CD8-positive, alpha-beta memory T cell (primary cell): ENCODE results near the gene YDJC. TPM values are rescaled to one million over a fixed set of nuclear protein-coding genes. Genes with fewer than 3 reads are reported as not detected.
"Not testable (repeated sequence)": the region's sequence is repeated elsewhere in the genome, so short reads cannot be mapped to it uniquely, and the experiment has no call there.

Experiments
- CTCF ChIA-PET: fragments of 350-600 bp; sonication (Branson Sonifier 250); formaldehyde crosslinking; loops from one replicate; lab custom pipeline; 2021; ENCODE audit warnings: antibody characterized with exemption; lab: Charles Lee
- POLR2A ChIA-PET: fragments of 350-600 bp; sonication (Branson Sonifier 250); formaldehyde crosslinking; loops from one replicate; lab custom pipeline; 2021; ENCODE audit warnings: antibody characterized with exemption; lab: Charles Lee
- DNase-seq, 5 donors: peaks; one replicate each; pipeline versions ENCODE4 v3.0.0 to v3.0.0-alpha.2; 2020 to 2022; ENCODE audit warnings: mixed read lengths in 1 of 5
- H3K27ac ChIP-seq: one replicate; pipeline ENCODE4 v1.7.0; 2013; ENCODE audit warnings: low read depth, mild to moderate bottlenecking, low read length, moderate library complexity
- H3K27me3 ChIP-seq: 2 replicates; pipeline ENCODE4 v1.7.0; 2013; ENCODE audit warnings: low read length, mild to moderate bottlenecking; ENCODE audit not compliant: insufficient read depth, poor library complexity, severe bottlenecking
- H3K36me3 ChIP-seq: 2 replicates; pipeline ENCODE4 v1.7.0; 2013; ENCODE audit warnings: mild to moderate bottlenecking, low read length, moderate library complexity; ENCODE audit not compliant: insufficient read depth
- H3K4me1 ChIP-seq: 2 replicates; pipeline ENCODE4 v1.7.0; 2013; ENCODE audit warnings: mild to moderate bottlenecking, low read length, moderate library complexity; ENCODE audit not compliant: insufficient read depth
- H3K4me3 ChIP-seq: 2 replicates; pipeline ENCODE4 v1.7.0; 2013; ENCODE audit warnings: mild to moderate bottlenecking, low read length
- H3K9me3 ChIP-seq: 2 replicates; pipeline ENCODE4 v1.7.0; 2013; ENCODE audit warnings: mild to moderate bottlenecking, low read length
- H3K27ac Mint-ChIP-seq, 8 donors: one replicate each; pipeline ENCODE4 v1.8.0; 2020 to 2021; ENCODE audit warnings: mixed read lengths in 8 of 8, mild to moderate bottlenecking in 6 of 8, inconsistent platforms in 3 of 8, moderate library complexity in 3 of 8
- H3K27me3 Mint-ChIP-seq, 2 donors: one replicate each; pipeline ENCODE4 v1.8.0; 2020 to 2021; ENCODE audit warnings: mixed read lengths in 2 of 2, mild to moderate bottlenecking in 1 of 2, moderate library complexity in 1 of 2
- H3K36me3 Mint-ChIP-seq, 3 donors: one replicate each; pipeline ENCODE4 v1.8.0; 2020 to 2021; ENCODE audit warnings: mixed read lengths in 3 of 3, inconsistent platforms in 1 of 3, mild to moderate bottlenecking in 1 of 3
- H3K4me1 Mint-ChIP-seq, 3 donors: one replicate each; pipeline ENCODE4 v1.8.0; 2020 to 2021; ENCODE audit warnings: mixed read lengths in 3 of 3, inconsistent platforms in 1 of 3, mild to moderate bottlenecking in 1 of 3
- H3K4me3 Mint-ChIP-seq, 7 donors: one replicate each; pipeline ENCODE4 v1.8.0; 2020 to 2021; ENCODE audit warnings: mixed read lengths in 7 of 7, mild to moderate bottlenecking in 6 of 7, moderate library complexity in 4 of 7, inconsistent platforms in 2 of 7
- H3K9me3 Mint-ChIP-seq, 5 donors: one replicate each; pipeline ENCODE4 v1.8.0; 2020 to 2022; ENCODE audit warnings: mixed read lengths in 5 of 5, mild to moderate bottlenecking in 3 of 5, moderate library complexity in 2 of 5, inconsistent platforms in 1 of 5
- polyA plus RNA-seq: library from polyadenylated mRNA; unstranded; fragments of 300-500 nt; fragmentation: Illumina TruSeq; gene quantifications from one replicate; pipeline ENCODE4 v1.2.3, GENCODE V29; 2021
- total RNA-seq, 2 experiments: library from RNA; stranded (reverse); gene quantifications; one replicate each; pipeline ENCODE4 v1.2.3, GENCODE V29; 2021

YDJC gene
- total and polyA plus RNA-seq, 3 experiments from 2014 or later = 61.1 to 79.0 (median 75.2) TPM

DNA sequence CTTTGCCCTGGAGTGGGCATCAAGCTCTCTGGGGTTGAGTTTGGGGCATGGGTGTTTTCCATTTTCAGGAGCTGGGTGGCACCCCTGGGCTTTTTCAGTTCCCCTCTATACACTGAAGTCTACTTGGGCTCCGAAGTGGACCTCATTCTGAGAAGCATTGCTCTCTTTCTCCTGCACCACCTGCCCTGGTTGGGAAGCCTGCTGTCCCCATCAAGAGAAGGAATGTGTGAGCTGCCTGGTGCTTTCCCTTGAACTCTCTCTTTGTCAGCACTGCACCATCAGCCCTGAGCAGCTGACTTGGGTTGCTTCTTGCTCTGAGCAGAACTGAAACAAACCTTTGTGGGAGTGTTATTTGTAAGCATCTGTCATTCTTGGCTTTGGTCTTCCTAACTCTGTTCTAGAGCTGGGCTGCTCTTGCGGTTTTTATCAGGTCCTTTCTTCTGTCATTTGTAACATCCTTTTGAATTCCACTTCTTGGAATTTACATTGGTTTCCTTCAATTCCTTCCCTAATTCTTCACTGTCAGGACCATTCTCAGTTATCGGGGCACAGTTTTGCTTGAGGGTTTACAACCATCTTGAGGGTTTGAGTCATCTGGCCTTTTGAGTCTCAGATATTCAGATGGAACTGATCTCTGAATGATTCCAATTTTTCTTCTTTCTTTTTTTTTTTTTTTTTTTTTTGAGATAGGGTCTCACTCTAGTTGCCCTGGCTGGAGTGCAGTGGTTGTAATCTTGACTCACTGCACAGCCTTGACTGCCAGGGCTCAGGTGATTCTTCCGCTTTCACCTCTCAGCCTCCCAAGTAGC, 41.8 kb downstream of the YDJC start:
- CTCF ChIA-PET = interaction anchor here (0.5 to 1.1 kb wide), 2 partner anchors 16 to 40 kb away, joined by 3 to 4 read pairs; no protein-coding TSS in a partner anchor
- peaks cover 50 to 85% (median 68%) of the 10 kb centered on the region in 3 donors for H3K4me1 Mint-ChIP-seq

DNA sequence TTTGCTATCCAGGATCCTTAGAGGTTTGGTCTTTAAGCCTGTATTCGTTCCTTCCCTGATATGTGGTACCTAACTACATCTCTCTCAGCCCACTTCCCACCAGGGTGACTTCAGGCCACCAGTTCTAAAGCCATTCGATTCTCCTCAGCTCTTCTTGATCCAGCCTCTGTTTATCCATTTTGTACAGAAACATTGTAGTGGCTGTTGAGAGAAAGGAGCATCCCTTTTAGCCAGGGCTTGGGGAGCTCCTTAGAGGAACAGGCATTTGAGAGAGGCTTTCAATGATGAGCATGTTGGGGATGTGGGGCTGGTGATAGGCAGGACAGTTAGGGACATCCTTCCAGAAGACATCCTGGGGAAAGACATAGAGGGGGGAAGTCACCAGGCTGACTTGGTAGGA, 44.4 kb downstream of the YDJC start:
- Histone ChIP-seq H3K9me3 (no peaks in the 10 kb centered on the region), H3K27ac (no peak overlapping the region), H3K4me3 (no peak overlapping the region), H3K36me3 (peaks cover 6% of the 10 kb centered on the region), H3K27me3 (no peaks in the 10 kb centered on the region), H3K4me1 (peaks cover 42% of the 10 kb centered on the region)
- H3K4me3 Mint-ChIP-seq = peak overlapping the region in 3 of 7 donors; percentile 9 to 38 (median 25)
- ChIA-PET CTCF (interaction anchor here (0.9 kb wide), 1 partner anchor 62 kb away, joined by 3 read pairs; no protein-coding TSS in a partner anchor), POLR2A (no interaction called here)
- peaks cover 0 to 28% (median 6%) of the 10 kb centered on the region in 3 donors for H3K36me3 Mint-ChIP-seq
- peak overlapping the region in 6 of 8 donors; percentile 2 to 65 (median 26) for H3K27ac Mint-ChIP-seq
- no peak for DNase-seq
- no peaks in the 10 kb centered on the region for H3K27me3 Mint-ChIP-seq
- no peaks in the 10 kb centered on the region for H3K9me3 Mint-ChIP-seq
- H3K4me1 Mint-ChIP-seq = peaks cover 38 to 79% (median 58%) of the 10 kb centered on the region in 3 donors

More for the DNA sequence above, 41.8 kb downstream of the YDJC start:
- Mint-ChIP-seq H3K36me3 (peaks cover 0 to 44% (median 6%) of the 10 kb centered on the region in 3 donors), H3K27ac (peak overlapping the region; percentile 25 to 88 (median 78)), H3K27me3 (no peaks in the 10 kb centered on the region), H3K4me3 (peak overlapping the region in 6 of 7 donors; percentile 1 to 80 (median 47)), H3K9me3 (no peaks in the 10 kb centered on the region)
- peaks cover 13% of the 10 kb centered on the region for H3K36me3 ChIP-seq
- no peak overlapping the region for H3K27ac ChIP-seq
- no peaks in the 10 kb centered on the region for H3K9me3 ChIP-seq
- peaks cover 56% of the 10 kb centered on the region for H3K4me1 ChIP-seq
- no peak for DNase-seq
- POLR2A ChIA-PET = no interaction called here
- H3K4me3 ChIP-seq = no peak overlapping the region
- H3K27me3 ChIP-seq = no peaks in the 10 kb centered on the region

DNA sequence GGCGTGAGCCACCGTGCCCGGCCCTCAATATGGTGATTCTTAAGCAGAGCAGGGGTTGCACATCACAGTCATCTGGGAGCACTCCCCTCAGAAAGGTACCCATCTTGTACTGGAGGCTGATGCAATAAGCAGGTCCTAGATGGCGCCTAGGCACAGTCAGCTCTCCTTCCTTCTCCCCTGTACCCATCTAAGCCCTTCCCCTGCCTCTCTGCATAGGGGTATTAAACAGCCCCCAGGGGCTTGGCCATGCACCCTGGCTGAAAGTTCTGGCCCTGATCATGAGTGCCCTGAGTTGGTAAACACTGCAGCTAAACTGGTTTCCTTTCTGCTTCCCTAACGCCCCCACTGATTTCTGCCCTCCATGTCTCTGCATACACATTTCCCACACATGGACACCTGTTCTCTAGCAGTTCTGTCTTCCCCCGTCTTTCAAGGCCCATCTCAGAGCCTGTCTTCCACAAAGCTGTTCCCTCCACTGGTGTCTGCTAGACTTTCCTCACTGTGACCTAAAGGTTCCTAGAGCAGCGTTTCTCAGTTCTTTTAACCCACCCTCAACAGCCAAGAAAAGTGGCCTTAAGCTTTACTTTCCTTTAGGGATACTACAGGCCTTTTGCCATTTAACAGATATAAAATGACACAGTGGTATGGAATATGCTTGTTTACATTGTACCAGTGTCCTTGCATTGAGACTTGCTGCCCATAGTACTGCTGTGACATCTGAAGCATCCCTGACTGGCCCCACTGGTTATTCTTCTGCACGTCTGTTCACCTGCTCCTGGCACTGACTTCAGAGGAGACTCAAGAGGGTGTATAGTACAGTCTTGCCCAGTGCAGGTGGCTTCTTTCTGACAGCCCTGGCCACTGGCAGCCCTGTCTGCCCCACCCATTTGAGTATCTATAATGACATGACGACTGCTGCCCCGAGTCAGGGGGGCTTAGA, 46.8 kb downstream of the YDJC start:
- Mint-ChIP-seq H3K36me3 (peaks cover 0 to 23% (median 6%) of the 10 kb centered on the region in 3 donors), H3K27me3 (no peaks in the 10 kb centered on the region), H3K9me3 (no peaks in the 10 kb centered on the region), H3K27ac (peak overlapping the region in 7 of 8 donors; percentile 5 to 83 (median 73)), H3K4me1 (peaks cover 44 to 84% (median 62%) of the 10 kb centered on the region in 3 donors), H3K4me3 (peak overlapping the region in 6 of 7 donors; percentile 0 to 30 (median 2))
- H3K27ac ChIP-seq = no peak overlapping the region
- no peak overlapping the region for H3K4me3 ChIP-seq
- ChIA-PET CTCF (interaction anchor here (0.5 kb wide), 1 partner anchor 14 kb away, joined by 3 read pairs; no protein-coding TSS in a partner anchor), POLR2A (no interaction called here)
- no peak for DNase-seq
- H3K36me3 ChIP-seq = peaks cover 9% of the 10 kb centered on the region
- peaks cover 49% of the 10 kb centered on the region for H3K4me1 ChIP-seq
- no peaks in the 10 kb centered on the region for H3K9me3 ChIP-seq
- H3K27me3 ChIP-seq = no peaks in the 10 kb centered on the region

DNA sequence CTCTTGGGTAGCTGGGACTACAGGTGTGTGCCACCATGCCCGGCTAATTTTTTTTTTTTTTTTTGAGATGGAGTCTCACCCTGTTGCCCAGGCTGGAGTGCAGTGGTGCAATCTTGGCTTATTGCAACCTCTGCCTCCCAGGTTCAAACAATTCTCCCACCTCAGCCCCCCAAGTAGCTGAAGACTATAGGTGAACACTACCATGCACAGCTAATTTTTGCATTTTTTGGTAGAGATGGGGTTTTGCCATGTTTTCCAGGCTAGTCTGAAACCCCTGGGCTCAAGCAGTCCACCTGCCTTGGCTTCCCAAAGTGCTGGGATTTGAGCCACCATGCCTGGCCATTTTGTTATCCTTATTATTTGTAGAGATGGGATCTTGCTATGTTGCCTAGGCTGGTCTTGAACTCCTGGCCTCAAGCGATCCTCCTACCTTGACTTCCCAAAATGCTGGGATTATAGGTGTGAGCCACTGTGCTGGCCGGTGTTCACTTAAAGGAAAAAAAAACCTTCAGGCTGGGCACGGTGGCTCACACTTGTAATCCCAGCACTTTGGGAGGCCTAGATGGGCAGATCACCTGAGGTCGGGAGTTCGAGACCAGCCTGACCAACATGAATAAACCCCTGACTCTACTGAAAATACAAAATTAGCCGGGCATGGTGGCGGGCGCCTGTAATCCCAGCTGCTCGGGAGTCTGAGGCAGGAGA, 48.7 kb downstream of the YDJC start:
- H3K27me3 Mint-ChIP-seq, H3K9me3 ChIP-seq, H3K4me3 Mint-ChIP-seq, H3K9me3 Mint-ChIP-seq, DNase-seq, CTCF ChIA-PET, H3K36me3 ChIP-seq, POLR2A ChIA-PET, H3K27me3 ChIP-seq, H3K27ac ChIP-seq, H3K4me3 ChIP-seq: not testable (repeated sequence)
- Mint-ChIP-seq H3K27ac (peak overlapping the region in 2 of 8 donors; percentile 50 to 86), H3K36me3 (peaks cover 0 to 21% (median 4%) of the 10 kb centered on the region in 3 donors), H3K4me1 (peaks cover 45 to 84% (median 65%) of the 10 kb centered on the region in 3 donors)
- H3K4me1 ChIP-seq = peaks cover 48% of the 10 kb centered on the region

DNA sequence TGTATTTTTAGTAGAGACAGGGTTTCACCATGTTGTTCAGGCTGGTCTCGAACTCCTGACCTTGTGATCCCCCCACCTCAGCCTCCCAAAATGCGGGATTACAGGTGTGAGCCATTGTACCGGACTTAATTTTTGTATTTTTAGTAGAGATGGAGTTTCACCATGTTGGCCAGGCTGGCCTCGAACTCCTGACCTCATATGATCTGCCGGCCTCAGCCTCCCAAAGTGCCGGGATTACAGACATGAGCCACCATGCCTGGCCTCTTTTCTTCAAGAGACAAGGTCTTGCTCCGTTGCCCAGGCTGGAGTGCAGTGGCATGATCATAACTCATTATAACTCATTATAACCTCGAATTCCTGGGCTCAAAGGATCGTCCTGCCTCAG, 49.2 kb downstream of the YDJC start:
- Mint-ChIP-seq H3K27ac (peak overlapping the region in 2 of 8 donors; percentile 8 to 47), H3K36me3 (peaks cover 0 to 22% (median 3%) of the 10 kb centered on the region in 3 donors), H3K4me1 (peaks cover 47 to 84% (median 66%) of the 10 kb centered on the region in 3 donors)
- H3K4me3 Mint-ChIP-seq, DNase-seq, H3K27me3 ChIP-seq, H3K27me3 Mint-ChIP-seq, H3K36me3 ChIP-seq, H3K4me3 ChIP-seq, H3K9me3 ChIP-seq, H3K27ac ChIP-seq, CTCF ChIA-PET, POLR2A ChIA-PET, H3K9me3 Mint-ChIP-seq: not testable (repeated sequence)
- peaks cover 48% of the 10 kb centered on the region for H3K4me1 ChIP-seq

DNA sequence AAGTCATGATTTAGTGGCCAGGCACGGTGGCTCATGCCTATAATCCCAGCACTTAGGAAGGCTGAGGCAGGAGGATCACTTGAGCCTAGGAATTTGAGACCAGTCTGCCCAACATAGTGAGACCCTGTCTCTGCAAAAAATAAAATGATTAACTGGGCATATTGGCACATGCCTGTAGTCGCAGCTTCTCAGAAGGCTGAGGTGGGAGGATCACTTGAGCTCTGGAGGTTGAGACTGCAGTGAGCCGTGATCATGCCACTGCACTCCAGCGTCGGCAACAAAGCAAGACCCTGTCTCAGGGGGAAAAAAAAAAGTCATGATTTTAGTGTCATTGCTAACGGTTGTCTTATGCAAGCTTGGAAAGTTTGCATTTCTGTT, 50.4 kb downstream of the YDJC start:
- Mint-ChIP-seq H3K9me3 (no peaks in the 10 kb centered on the region), H3K27me3 (no peaks in the 10 kb centered on the region), H3K36me3 (peaks cover 0 to 15% (median 0%) of the 10 kb centered on the region in 3 donors), H3K27ac (peak overlapping the region in 4 of 8 donors; percentile 4 to 73 (median 46)), H3K4me1 (peaks cover 45 to 78% (median 58%) of the 10 kb centered on the region in 3 donors), H3K4me3 (peak overlapping the region in 2 of 7 donors; percentile 17 to 51)
- ChIA-PET CTCF (interaction anchor here (1.0 to 1.4 kb wide), 3 partner anchors 12 to 51 kb away, joined by 3 read pairs; no protein-coding TSS in a partner anchor), POLR2A (interaction anchor here (0.6 kb wide), 1 partner anchor 16 kb away, joined by 3 read pairs; no protein-coding TSS in a partner anchor)
- Histone ChIP-seq H3K27ac (no peak overlapping the region), H3K4me3 (no peak overlapping the region), H3K27me3 (no peaks in the 10 kb centered on the region), H3K9me3 (no peaks in the 10 kb centered on the region), H3K36me3 (peaks cover 9% of the 10 kb centered on the region), H3K4me1 (peaks cover 41% of the 10 kb centered on the region)
- DNase-seq = no peak
